Measurements from ENCODE around the gene CLIC1. TPM values are rescaled to one million over a fixed set of nuclear protein-coding genes. Genes with fewer than 3 reads are reported as not detected.

Gene CLIC1
- total and polyA plus RNA-seq, 10 of the 15 experiments (the other 5 are each of a cell fraction or from before 2014, with no cell fraction given) = 446 to 1,266 (median 636) TPM

DNA sequence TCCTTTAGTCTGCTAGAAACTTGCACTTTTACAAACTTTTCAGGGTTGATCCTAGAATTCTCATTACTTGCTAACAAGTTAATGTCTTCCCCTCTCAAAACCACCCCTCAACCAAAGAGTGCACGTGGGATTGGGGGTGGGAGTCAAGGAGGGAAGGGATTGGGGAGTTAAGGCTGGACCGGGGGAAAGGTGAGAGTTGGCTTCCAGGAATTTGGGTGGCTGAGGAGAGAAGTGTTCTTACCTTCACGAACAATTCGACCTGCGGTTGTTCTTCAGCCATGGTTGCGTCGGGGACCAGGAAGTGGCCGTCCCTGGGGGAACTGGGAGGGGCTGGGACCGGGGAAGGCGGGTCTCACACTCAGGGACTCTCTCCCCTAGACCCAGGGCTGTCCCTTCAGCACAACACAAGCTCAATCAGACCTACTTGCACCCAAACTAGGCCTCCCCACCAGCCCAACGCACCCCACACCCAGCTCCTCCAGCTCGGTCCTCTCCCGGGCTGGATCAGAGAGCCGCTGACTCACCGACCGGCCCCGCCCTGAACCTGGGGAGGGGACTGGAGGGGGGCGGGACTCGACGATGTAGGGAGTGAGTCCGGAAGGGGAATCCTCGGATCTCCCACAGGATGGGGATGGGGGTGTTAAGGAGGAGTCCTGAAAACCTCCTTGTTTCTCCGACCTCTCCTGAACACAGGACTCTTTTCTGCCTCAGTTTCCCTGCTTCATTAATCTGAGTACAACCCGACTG, at the start of gene CLIC1 (continued):
- TF ChIP-seq POLR2AphosphoS2 (IDR thresholded peaks at IDR 0.05; ENCODE audit: low read depth, low read length) (peak; percentile 61; the same call in 1 of the 2 replicates), POLR2A (IDR thresholded peaks at IDR 0.05; ENCODE audit: low read depth, low read length) (peak; percentile 90), STAT1 (conservative IDR thresholded peaks at IDR 0.05) (no peak), NBN (IDR thresholded peaks at IDR 0.05) (peak; percentile 47; the same call in 1 of the 2 replicates), CBFB (IDR thresholded peaks at IDR 0.05; ENCODE audit: low read depth) (0 out of 2 replicates have a peak, but pooled peaks have one; percentile 28), SP1 (IDR thresholded peaks at IDR 0.05; ENCODE audit: low read depth, low read length) (peak; percentile 12), WRNIP1 (IDR thresholded peaks at IDR 0.05; ENCODE audit: borderline replicate concordance, low read depth, low read length) (0 out of 2 replicates have a peak, but pooled peaks have one; percentile 29), MYB (IDR thresholded peaks at IDR 0.05; ENCODE audit: borderline replicate concordance, low read depth, low read length) (0 out of 2 replicates have a peak, but pooled peaks have one; percentile 66), CHD2 (IDR thresholded peaks at IDR 0.05; ENCODE audit: borderline replicate concordance, low read depth, low read length) (peak; percentile 38; the same call in 1 of the 2 replicates), SPI1 (IDR thresholded peaks at IDR 0.05; ENCODE audit: borderline replicate concordance, insufficient read depth, low read depth, low read length) (peak; percentile 68), BACH1 (IDR thresholded peaks at IDR 0.05; ENCODE audit: borderline replicate concordance) (peak; percentile 76; the same call in 1 of the 2 replicates), ATF7 (IDR thresholded peaks at IDR 0.05; ENCODE audit: low read depth) (peak; percentile 37; the same call in 1 of the 2 replicates), CBX3 (IDR thresholded peaks at IDR 0.05; ENCODE audit: borderline replicate concordance, low read depth) (no peak), SMAD1 (IDR thresholded peaks at IDR 0.05; ENCODE audit: low read depth, partially characterized antibody) (peak; percentile 35)
- TF ChIP-seq, protein P1, sequence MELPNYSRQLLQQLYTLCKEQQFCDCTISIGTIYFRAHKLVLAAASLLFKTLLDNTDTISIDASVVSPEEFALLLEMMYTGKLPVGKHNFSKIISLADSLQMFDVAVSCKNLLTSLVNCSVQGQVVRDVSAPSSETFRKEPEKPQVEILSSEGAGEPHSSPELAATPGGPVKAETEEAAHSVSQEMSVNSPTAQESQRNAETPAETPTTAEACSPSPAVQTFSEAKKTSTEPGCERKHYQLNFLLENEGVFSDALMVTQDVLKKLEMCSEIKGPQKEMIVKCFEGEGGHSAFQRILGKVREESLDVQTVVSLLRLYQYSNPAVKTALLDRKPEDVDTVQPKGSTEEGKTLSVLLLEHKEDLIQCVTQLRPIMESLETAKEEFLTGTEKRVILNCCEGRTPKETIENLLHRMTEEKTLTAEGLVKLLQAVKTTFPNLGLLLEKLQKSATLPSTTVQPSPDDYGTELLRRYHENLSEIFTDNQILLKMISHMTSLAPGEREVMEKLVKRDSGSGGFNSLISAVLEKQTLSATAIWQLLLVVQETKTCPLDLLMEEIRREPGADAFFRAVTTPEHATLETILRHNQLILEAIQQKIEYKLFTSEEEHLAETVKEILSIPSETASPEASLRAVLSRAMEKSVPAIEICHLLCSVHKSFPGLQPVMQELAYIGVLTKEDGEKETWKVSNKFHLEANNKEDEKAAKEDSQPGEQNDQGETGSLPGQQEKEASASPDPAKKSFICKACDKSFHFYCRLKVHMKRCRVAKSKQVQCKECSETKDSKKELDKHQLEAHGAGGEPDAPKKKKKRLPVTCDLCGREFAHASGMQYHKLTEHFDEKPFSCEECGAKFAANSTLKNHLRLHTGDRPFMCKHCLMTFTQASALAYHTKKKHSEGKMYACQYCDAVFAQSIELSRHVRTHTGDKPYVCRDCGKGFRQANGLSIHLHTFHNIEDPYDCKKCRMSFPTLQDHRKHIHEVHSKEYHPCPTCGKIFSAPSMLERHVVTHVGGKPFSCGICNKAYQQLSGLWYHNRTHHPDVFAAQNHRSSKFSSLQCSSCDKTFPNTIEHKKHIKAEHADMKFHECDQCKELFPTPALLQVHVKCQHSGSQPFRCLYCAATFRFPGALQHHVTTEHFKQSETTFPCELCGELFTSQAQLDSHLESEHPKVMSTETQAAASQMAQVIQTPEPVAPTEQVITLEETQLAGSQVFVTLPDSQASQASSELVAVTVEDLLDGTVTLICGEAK (IDR thresholded peaks at IDR 0.05; ENCODE audit: borderline replicate concordance) = peak; percentile 21; the same call in 1 of the 2 replicates
- TF ChIP-seq, protein P2, sequence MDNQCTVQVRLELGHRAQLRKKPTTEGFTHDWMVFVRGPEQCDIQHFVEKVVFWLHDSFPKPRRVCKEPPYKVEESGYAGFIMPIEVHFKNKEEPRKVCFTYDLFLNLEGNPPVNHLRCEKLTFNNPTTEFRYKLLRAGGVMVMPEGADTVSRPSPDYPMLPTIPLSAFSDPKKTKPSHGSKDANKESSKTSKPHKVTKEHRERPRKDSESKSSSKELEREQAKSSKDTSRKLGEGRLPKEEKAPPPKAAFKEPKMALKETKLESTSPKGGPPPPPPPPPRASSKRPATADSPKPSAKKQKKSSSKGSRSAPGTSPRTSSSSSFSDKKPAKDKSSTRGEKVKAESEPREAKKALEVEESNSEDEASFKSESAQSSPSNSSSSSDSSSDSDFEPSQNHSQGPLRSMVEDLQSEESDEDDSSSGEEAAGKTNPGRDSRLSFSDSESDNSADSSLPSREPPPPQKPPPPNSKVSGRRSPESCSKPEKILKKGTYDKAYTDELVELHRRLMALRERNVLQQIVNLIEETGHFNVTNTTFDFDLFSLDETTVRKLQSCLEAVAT (IDR thresholded peaks at IDR 0.05) = peak; percentile 67; the same call in 1 of the 2 replicates
- TF ChIP-seq, protein P3, sequence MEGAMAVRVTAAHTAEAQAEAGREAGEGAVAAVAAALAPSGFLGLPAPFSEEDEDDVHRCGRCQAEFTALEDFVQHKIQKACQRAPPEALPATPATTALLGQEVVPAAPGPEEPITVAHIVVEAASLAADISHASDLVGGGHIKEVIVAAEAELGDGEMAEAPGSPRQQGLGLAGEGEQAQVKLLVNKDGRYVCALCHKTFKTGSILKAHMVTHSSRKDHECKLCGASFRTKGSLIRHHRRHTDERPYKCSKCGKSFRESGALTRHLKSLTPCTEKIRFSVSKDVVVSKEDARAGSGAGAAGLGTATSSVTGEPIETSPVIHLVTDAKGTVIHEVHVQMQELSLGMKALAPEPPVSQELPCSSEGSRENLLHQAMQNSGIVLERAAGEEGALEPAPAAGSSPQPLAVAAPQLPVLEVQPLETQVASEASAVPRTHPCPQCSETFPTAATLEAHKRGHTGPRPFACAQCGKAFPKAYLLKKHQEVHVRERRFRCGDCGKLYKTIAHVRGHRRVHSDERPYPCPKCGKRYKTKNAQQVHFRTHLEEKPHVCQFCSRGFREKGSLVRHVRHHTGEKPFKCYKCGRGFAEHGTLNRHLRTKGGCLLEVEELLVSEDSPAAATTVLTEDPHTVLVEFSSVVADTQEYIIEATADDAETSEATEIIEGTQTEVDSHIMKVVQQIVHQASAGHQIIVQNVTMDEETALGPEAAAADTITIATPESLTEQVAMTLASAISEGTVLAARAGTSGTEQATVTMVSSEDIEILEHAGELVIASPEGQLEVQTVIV (IDR thresholded peaks at IDR 0.05; ENCODE audit: borderline replicate concordance, partially characterized antibody) = peak; percentile 82
- TF ChIP-seq, protein P4, sequence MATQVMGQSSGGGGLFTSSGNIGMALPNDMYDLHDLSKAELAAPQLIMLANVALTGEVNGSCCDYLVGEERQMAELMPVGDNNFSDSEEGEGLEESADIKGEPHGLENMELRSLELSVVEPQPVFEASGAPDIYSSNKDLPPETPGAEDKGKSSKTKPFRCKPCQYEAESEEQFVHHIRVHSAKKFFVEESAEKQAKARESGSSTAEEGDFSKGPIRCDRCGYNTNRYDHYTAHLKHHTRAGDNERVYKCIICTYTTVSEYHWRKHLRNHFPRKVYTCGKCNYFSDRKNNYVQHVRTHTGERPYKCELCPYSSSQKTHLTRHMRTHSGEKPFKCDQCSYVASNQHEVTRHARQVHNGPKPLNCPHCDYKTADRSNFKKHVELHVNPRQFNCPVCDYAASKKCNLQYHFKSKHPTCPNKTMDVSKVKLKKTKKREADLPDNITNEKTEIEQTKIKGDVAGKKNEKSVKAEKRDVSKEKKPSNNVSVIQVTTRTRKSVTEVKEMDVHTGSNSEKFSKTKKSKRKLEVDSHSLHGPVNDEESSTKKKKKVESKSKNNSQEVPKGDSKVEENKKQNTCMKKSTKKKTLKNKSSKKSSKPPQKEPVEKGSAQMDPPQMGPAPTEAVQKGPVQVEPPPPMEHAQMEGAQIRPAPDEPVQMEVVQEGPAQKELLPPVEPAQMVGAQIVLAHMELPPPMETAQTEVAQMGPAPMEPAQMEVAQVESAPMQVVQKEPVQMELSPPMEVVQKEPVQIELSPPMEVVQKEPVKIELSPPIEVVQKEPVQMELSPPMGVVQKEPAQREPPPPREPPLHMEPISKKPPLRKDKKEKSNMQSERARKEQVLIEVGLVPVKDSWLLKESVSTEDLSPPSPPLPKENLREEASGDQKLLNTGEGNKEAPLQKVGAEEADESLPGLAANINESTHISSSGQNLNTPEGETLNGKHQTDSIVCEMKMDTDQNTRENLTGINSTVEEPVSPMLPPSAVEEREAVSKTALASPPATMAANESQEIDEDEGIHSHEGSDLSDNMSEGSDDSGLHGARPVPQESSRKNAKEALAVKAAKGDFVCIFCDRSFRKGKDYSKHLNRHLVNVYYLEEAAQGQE (IDR thresholded peaks at IDR 0.05; ENCODE audit: low read depth, low read length) = 0 out of 2 replicates have a peak, but pooled peaks have one; percentile 34

Data from GM12878 (cell line).